Amniotic epithelial cell (primary cell): Measurements from ENCODE around the gene ZDHHC7.
"Not testable (repeated sequence)": the region's sequence is repeated elsewhere in the genome, so short reads cannot be mapped to it uniquely, and the experiment has no call there.

Experiments
- DNase-seq: peaks from one replicate; pipeline ENCODE4 v3.0.0-alpha.2; 2010; ENCODE audit warnings: low read depth

ZDHHC7 gene

GRCh38 chr16:84938616-84939015 is 72.7 kb downstream of the ZDHHC7 start:
- not testable (repeated sequence) for DNase-seq

- DNase-seq: no peak
Observed at GRCh38 chr16:84937196-84938005, 73.9 kb downstream of the ZDHHC7 start.

- DNase-seq: no peak
Observed at GRCh38 chr16:84933774-84934631, 77.3 kb downstream of the ZDHHC7 start.

GRCh38 chr16:84932681-84933080 is 78.7 kb downstream of the ZDHHC7 start:
- no peak for DNase-seq

- no peak for DNase-seq
Observed at GRCh38 chr16:84931506-84931905, 79.8 kb downstream of the ZDHHC7 start.

GRCh38 chr16:84931107-84931494 is 80.2 kb downstream of the ZDHHC7 start:
- no peak for DNase-seq

- no peak for DNase-seq
Observed at GRCh38 chr16:84930298-84931106, 80.8 kb downstream of the ZDHHC7 start.

- peak; percentile 53 for DNase-seq
Observed at GRCh38 chr16:84929421-84930297, 81.7 kb downstream of the ZDHHC7 start.

GRCh38 chr16:84928679-84929420 is 82.5 kb downstream of the ZDHHC7 start:
- DNase-seq: peak; percentile 75

- no peak for DNase-seq
Observed at GRCh38 chr16:84927621-84928591, 83.4 kb downstream of the ZDHHC7 start.

- DNase-seq: no peak
Observed at GRCh38 chr16:84926462-84926861, 84.9 kb downstream of the ZDHHC7 start.

GRCh38 chr16:84925773-84926372 is 85.5 kb downstream of the ZDHHC7 start:
- DNase-seq: no peak

- no peak for DNase-seq
Observed at GRCh38 chr16:84925092-84925772, 86.1 kb downstream of the ZDHHC7 start.

GRCh38 chr16:84924331-84925091 is 86.8 kb downstream of the ZDHHC7 start:
- DNase-seq: peak; percentile 18
